ENCODE data around the gene C10orf71. TPM values are rescaled to one million over a fixed set of nuclear protein-coding genes. Genes with fewer than 3 reads are reported as not detected.

C10orf71 gene
- total RNA-seq, 4 donors from 2014 or later: not detected

DNA sequence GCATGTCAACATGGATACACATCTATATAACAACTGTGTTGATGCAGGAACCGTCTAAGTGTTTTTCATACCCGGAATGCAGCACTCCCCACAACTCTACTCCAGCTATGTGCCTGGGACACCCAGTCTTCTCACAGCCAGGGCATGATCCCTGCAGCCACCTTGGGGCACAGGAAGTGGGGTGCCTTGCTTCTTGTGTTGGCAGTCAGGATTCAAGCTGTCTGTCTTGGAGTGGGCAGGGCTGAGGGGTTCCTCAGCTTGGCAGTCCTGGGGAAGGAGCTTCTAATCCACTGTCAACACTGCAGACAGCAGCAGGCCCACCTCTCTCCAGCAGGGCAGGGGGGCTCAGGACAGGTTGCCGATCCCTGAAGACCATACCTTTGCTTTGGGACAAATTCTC lies 55.6 kb downstream of the C10orf71 start:
- TF ChIP-seq, protein P1, sequence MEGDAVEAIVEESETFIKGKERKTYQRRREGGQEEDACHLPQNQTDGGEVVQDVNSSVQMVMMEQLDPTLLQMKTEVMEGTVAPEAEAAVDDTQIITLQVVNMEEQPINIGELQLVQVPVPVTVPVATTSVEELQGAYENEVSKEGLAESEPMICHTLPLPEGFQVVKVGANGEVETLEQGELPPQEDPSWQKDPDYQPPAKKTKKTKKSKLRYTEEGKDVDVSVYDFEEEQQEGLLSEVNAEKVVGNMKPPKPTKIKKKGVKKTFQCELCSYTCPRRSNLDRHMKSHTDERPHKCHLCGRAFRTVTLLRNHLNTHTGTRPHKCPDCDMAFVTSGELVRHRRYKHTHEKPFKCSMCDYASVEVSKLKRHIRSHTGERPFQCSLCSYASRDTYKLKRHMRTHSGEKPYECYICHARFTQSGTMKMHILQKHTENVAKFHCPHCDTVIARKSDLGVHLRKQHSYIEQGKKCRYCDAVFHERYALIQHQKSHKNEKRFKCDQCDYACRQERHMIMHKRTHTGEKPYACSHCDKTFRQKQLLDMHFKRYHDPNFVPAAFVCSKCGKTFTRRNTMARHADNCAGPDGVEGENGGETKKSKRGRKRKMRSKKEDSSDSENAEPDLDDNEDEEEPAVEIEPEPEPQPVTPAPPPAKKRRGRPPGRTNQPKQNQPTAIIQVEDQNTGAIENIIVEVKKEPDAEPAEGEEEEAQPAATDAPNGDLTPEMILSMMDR (IDR thresholded peaks at IDR 0.05; ENCODE audit: low read depth): no peak

DNA sequence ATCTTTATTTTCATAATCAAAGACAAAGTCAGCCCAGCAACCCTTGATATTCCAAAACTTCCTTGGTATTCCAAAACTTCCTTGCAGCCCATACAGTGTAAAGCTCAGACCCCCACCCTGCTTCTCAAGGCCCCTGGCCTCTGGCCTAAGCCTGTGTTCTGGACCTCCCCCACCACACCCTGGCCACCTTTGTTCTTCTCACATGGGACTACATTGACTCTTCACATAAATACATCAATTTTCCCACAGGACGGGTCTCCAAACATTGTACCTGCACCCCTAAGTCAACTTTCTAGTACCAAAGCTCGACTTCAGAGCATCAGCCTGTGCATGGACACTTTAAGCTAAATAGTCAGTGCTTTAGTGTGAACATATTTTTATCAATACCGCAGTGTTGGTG lies 56.3 kb downstream of the C10orf71 start:
- TF ChIP-seq, protein P1 (IDR thresholded peaks at IDR 0.05; ENCODE audit: low read depth): no peak

DNA sequence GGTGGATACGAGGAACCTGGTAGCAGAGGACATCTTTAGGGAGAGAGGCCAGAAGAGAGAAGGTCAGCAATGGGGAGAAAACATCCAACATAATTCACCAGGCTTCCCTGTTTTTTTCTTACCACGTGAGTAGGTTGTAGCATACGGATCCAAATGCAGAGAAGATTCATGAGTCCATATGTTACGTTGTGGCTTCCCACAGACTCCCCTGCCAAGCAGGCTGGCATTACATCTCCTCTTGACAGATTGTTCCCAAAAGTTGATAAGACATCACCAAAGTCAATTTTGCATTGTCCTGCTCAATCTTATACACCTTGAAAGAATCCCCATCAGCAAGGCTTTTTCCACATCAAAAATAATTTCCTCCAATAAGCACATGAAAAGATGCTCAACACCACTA lies 57.2 kb downstream of the C10orf71 start:
- TF ChIP-seq, protein P1 (IDR thresholded peaks at IDR 0.05; ENCODE audit: low read depth): no peak

DNA sequence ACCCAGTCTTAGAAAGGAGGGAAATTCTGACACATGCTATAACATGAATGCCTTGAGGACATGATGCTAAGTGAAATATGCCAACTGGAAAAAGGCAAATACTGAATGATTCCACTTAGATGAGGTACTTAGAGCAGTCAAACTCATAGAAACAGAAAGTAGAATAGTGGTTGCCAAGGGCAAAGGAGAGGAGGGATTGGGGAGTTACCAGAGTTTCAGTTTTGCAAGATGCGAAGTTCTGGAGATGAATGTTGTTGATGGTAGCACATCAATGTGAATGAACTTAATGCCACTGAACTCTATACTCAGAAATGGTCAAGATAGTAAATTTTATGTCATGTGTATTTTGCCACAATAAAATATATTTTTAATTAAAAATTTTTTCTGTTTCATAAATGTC lies 58.0 kb downstream of the C10orf71 start:
- TF ChIP-seq, protein P1 (IDR thresholded peaks at IDR 0.05; ENCODE audit: low read depth): no peak

DNA sequence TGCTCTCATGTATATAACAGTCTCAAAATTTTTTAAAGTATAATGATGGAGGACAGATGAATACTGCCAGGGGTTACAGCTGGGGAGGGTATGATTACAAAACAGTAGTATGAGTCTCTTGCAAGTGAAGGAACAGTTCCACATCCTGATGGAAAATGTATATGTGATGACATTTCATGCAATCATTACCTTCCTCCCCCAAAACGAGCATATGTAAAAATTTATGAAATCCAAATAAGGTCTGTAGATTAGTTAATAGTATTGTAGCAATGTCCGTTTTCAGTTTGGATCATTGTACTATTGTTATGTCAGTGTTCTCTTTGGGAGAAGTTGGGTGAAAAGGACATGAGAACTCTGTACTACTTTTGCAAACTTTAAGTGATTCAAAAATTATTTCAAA lies 58.9 kb downstream of the C10orf71 start:
- TF ChIP-seq, protein P1 (IDR thresholded peaks at IDR 0.05; ENCODE audit: low read depth): no peak

DNA sequence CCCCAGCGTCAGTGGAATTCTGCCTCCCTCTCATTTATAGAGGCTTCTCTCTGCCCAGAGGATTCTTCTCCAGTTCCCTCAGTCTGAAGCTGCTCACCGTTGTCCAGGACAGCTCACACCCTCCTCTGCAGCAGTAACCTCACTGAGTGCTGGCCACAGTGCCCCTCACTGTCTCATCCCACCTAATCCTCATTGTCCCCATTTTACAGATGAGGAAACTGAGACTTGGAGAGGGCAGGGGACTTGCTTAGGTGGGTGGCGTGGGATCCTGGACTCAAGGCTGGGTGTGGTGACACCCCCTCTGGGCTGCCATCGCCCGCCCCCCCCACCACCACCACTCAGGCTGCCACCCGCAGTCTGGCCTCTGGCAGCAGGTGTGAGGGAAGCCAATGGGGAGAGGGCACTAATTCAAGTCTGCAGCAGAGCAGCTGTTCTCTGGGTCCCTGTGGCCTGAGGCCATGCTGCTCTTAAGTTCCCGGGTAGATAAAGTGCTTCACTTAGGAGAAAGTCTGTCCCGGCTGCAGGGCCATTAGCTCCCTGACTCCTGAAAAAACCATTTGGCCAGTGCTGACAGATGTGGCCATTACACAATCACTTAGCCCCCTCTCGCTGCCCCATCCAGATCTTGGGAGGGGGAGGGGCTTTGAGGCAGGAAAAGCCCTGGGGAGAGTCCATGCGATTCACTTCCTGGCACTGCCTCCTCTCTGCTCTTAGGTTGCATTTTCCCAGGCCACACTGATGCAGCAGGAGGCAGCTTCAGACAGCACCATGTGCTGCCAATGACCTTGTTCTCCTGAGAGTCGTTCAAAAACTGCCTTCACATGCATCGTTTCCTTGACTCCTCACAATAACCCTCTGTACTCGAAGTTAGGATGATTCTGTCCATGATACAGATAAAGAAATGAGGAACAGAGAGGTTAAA lies 60.6 kb downstream of the C10orf71 start:
- TF ChIP-seq, protein P1 (IDR thresholded peaks at IDR 0.05; ENCODE audit: low read depth): no peak

DNA sequence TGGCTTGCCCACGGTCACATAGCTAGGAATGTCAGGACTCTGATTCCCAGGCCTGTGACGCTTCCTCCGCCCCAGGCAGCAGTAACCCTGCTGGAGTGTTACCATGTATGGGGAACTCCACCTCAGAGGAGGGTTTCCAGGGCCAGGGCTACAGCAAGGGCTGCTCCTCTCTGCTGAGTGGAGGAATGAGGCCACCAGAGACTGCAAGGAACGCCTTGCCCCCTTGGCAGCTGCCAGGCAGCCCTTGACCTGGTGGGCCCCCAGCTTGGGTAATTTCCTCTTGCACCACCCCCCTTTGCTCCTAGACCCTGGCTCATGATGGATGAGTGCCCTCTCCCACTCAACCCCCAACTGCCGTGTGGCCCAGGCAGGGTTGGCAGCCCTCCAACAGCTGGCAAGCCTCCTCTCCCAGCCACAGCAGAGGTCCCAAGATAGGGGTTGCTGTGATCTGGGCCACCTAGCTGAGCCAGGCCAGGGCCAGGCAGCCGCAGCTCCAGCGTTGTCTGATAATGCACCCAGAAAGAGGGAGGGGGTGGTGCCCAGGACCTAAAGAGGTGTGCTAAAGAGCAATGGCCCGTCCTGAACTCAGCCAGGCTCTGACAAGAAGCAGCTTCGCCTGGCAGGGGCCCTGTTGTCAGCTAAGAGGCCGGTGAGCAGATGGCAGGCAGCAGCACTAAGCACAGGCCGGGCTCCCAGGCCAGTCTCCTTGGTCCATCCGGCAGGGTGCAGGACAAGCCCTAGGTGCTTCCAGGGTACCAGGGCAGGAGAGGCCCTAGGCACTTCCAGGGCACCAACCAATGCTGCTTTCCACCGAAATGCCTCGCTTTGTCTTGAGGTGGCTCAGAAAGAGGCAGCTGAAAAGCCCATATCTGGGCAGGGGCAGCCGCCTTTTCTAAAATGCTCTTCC lies 61.6 kb downstream of the C10orf71 start:
- TF ChIP-seq, protein P1 (IDR thresholded peaks at IDR 0.05; ENCODE audit: low read depth): no peak
